H1 (cell line): ENCODE measurements around the gene RYR3. TPM values are rescaled to one million over a fixed set of nuclear protein-coding genes. Genes with fewer than 3 reads are reported as not detected.

Experiments
- CTCF ChIA-PET: fragments of 300-600 bp; sonication (Branson Sonifier 250); formaldehyde crosslinking; loops from one replicate; lab custom pipeline; 2021; ENCODE audit not compliant: partially characterized antibody; lab: Charles Lee
- POLR2A ChIA-PET: fragments of 300-600 bp; sonication (Branson Sonifier 250); formaldehyde crosslinking; loops from one replicate; lab custom pipeline; 2021; ENCODE audit warnings: inconsistent platforms; ENCODE audit not compliant: partially characterized antibody; lab: Charles Lee
- DNase-seq, 2 experiments: peaks; one replicate each; pipeline versions ENCODE4 v3.0.0 to v3.0.0-alpha.2; 2010 to 2022; ENCODE audit warnings: low spot score in 2 of 2, low read depth in 1 of 2, mixed read lengths in 1 of 2
- FAIRE-seq: peaks from 2 replicates; lab custom pipeline; 2011; peaks lifted over from hg19 to GRCh38; lab: Jason Lieb, UNC
- H2AFZ ChIP-seq: 2 replicates; pipeline ENCODE4 v1.8.1; 2012; ENCODE audit warnings: low read length, inconsistent platforms
- H2AK5ac ChIP-seq: 2 replicates; pipeline ENCODE4 v1.6.1; 2013; ENCODE audit warnings: low read depth, low read length
- H2BK120ac ChIP-seq: replicated peaks from 2 replicates; pipeline ENCODE3; 2013; ENCODE audit warnings: low read depth, low read length, inconsistent platforms
- H2BK12ac ChIP-seq: 2 replicates; pipeline ENCODE4 v1.6.1; 2013; ENCODE audit warnings: low read depth, low read length
- H2BK15ac ChIP-seq: 2 replicates; pipeline ENCODE4 v1.6.1; 2013; ENCODE audit warnings: low read length
- H2BK20ac ChIP-seq: 2 replicates; pipeline ENCODE4 v1.6.1; 2013; ENCODE audit warnings: low read length
- H2BK5ac ChIP-seq: 2 replicates; pipeline ENCODE4 v1.6.1; 2013; ENCODE audit warnings: low read depth, low read length
- H3K14ac ChIP-seq: 2 replicates; pipeline ENCODE4 v1.6.1; 2013; ENCODE audit warnings: inconsistent platforms; ENCODE audit not compliant: insufficient read length
- H3K18ac ChIP-seq: 2 replicates; pipeline ENCODE4 v1.6.1; 2013; ENCODE audit warnings: low read length; ENCODE audit errors: extremely low read depth
- H3K23ac ChIP-seq: 2 replicates; pipeline ENCODE4 v1.6.1; 2013; ENCODE audit warnings: inconsistent platforms; ENCODE audit not compliant: insufficient read length
- H3K23me2 ChIP-seq: 2 replicates; pipeline ENCODE4 v1.6.1; 2013; ENCODE audit warnings: low read depth, low read length
- H3K27ac ChIP-seq: 2 replicates; pipeline ENCODE4 v1.6.1; 2011; ENCODE audit warnings: low read depth, low read length, inconsistent platforms
- H3K27me3 ChIP-seq, 4 experiments: replicated peaks in 1 of 4; 1 replicate in 1 of 4; 2 replicates in 3 of 4; pipeline versions ENCODE4 v1.6.1 to v1.8.1; 2011 to 2013; ENCODE audit warnings: low read length in 3 of 4, mild to moderate bottlenecking in 3 of 4, inconsistent platforms in 2 of 4, mixed read lengths in 2 of 4, moderate library complexity in 1 of 4; ENCODE audit not compliant: control insufficient read depth in 3 of 4, insufficient read depth in 3 of 4; ENCODE audit errors: extremely low read depth in 1 of 4
- H3K36me3 ChIP-seq, 4 experiments: 2 replicates each; pipeline versions ENCODE4 v1.6.1 to v1.8.1; 2011 to 2013; ENCODE audit warnings: mild to moderate bottlenecking in 4 of 4, low read length in 3 of 4, moderate library complexity in 2 of 4, control low read depth in 1 of 4, inconsistent platforms in 1 of 4; ENCODE audit not compliant: insufficient read depth in 4 of 4, control insufficient read depth in 2 of 4
- H3K4ac ChIP-seq: replicated peaks from 2 replicates; pipeline ENCODE3; 2013; ENCODE audit warnings: low read length, low read depth, mixed read lengths, inconsistent platforms; ENCODE audit not compliant: insufficient read length
- H3K4me1 ChIP-seq, 4 experiments: replicated peaks in 1 of 4; 1 replicate in 1 of 4; 2 replicates in 3 of 4; pipeline versions ENCODE4 v1.6.1 to v1.8.1; 2011 to 2013; ENCODE audit warnings: low read length in 3 of 4, inconsistent platforms in 2 of 4, mixed read lengths in 1 of 4; ENCODE audit not compliant: insufficient read depth in 4 of 4, control insufficient read depth in 3 of 4
- H3K4me2 ChIP-seq, 2 experiments: 2 replicates each; pipeline versions ENCODE4 v1.6.1 to v1.8.1; 2011 to 2013; ENCODE audit warnings: low read depth in 2 of 2, low read length in 2 of 2, control low read depth in 1 of 2, inconsistent platforms in 1 of 2, mild to moderate bottlenecking in 1 of 2; ENCODE audit not compliant: insufficient read depth in 1 of 2
- H3K4me3 ChIP-seq, 4 experiments: fragments of 200-600, 300-600 bp in 1 of 4; sonication (generic), shearing (Covaris generic), sonication (Bioruptor Twin) in 1 of 4; 2 replicates each; pipeline versions ENCODE4 v1.5.1 to v1.8.1; 2011 to 2016; ENCODE audit warnings: low read length in 4 of 4, low read depth in 3 of 4, control low read depth in 2 of 4, inconsistent platforms in 2 of 4, mild to moderate bottlenecking in 2 of 4, mixed read lengths in 1 of 4, moderate library complexity in 1 of 4; ENCODE audit not compliant: insufficient read depth in 2 of 4; ENCODE audit errors: extremely low read depth in 1 of 4
- H3K56ac ChIP-seq: replicated peaks from 2 replicates; pipeline ENCODE3; 2013; ENCODE audit warnings: low read depth, mild to moderate bottlenecking, mixed read lengths, low read length, inconsistent platforms; ENCODE audit not compliant: insufficient read length
- H3K79me1 ChIP-seq: 2 replicates; pipeline ENCODE4 v1.6.1; 2013; ENCODE audit warnings: low read depth, low read length, control low read depth
- H3K79me2 ChIP-seq, 2 experiments: 2 replicates each; pipeline versions ENCODE4 v1.6.1 to v1.8.1; 2012 to 2013; ENCODE audit warnings: low read length in 2 of 2, mild to moderate bottlenecking in 2 of 2, inconsistent platforms in 1 of 2; ENCODE audit not compliant: insufficient read depth in 2 of 2, control insufficient read depth in 1 of 2
- H3K9ac ChIP-seq, 4 experiments: replicated peaks in 1 of 4; 1 replicate in 1 of 4; 2 replicates in 3 of 4; pipeline versions ENCODE4 v1.6.1 to v1.8.1; 2011 to 2013; ENCODE audit warnings: low read depth in 3 of 4, low read length in 3 of 4, control low read depth in 2 of 4, mild to moderate bottlenecking in 2 of 4, moderate library complexity in 2 of 4, inconsistent platforms in 1 of 4; ENCODE audit errors: extremely low read depth in 1 of 4
- H3K9me3 ChIP-seq, 2 experiments: 2 replicates each; pipeline versions ENCODE4 v1.6.1 to v1.8.1; 2012 to 2013; ENCODE audit warnings: mild to moderate bottlenecking in 2 of 2, moderate library complexity in 2 of 2, control low read depth in 1 of 2, inconsistent platforms in 1 of 2, low read depth in 1 of 2, low read length in 1 of 2, mixed read lengths in 1 of 2; ENCODE audit not compliant: insufficient read depth in 2 of 2
- H4K20me1 ChIP-seq, 2 experiments: replicated peaks in 1 of 2; 2 replicates each; pipeline versions ENCODE3 to v1.8.1; 2011 to 2013; ENCODE audit warnings: inconsistent platforms in 2 of 2, low read length in 2 of 2, mild to moderate bottlenecking in 1 of 2; ENCODE audit not compliant: insufficient read depth in 2 of 2, control insufficient read depth in 1 of 2
- H4K5ac ChIP-seq: 2 replicates; pipeline ENCODE4 v1.6.1; 2013; ENCODE audit warnings: low read length, low read depth, mixed read lengths, inconsistent platforms; ENCODE audit not compliant: insufficient read length
- H4K8ac ChIP-seq: 2 replicates; pipeline ENCODE4 v1.8.0; 2013; ENCODE audit warnings: mild to moderate bottlenecking, moderate library complexity, low read length, inconsistent platforms; ENCODE audit not compliant: insufficient read depth; ENCODE audit errors: extremely low read depth
- H4K91ac ChIP-seq: replicated peaks from 2 replicates; pipeline ENCODE3; 2013; ENCODE audit warnings: low read length, mixed read lengths, inconsistent platforms; ENCODE audit not compliant: insufficient read length
- BACH1 ChIP-seq: IDR thresholded peaks from 2 replicates; pipeline ENCODE4 v1.6.1; 2012; ENCODE audit warnings: low read length, improper control_type of control experiment
- BCL11A ChIP-seq, 2 experiments: IDR thresholded peaks; one replicate each; pipeline ENCODE4 v1.6.1; 2011; ENCODE audit warnings: low read depth in 2 of 2, low read length in 2 of 2, mild to moderate bottlenecking in 2 of 2
- CREB1 ChIP-seq: IDR thresholded peaks from 2 replicates; pipeline ENCODE4 v1.6.1; 2012; ENCODE audit warnings: inconsistent platforms
- HDAC2 ChIP-seq, 2 experiments: fragments of 300-600 bp in 1 of 2; sonication (generic) in 1 of 2; IDR thresholded peaks; 2 replicates each; pipeline ENCODE4 v1.6.1; 2011 to 2012; ENCODE audit warnings: low read depth in 2 of 2, low read length in 2 of 2, mild to moderate bottlenecking in 2 of 2, moderate library complexity in 2 of 2, borderline replicate concordance in 1 of 2, inconsistent platforms in 1 of 2
- KDM1A ChIP-seq: fragments of 200-600, 300-600 bp; sonication (generic); IDR thresholded peaks from 2 replicates; pipeline ENCODE4 v1.7.1; 2016; ENCODE audit warnings: mild to moderate bottlenecking, low read length, borderline replicate concordance
- MAX ChIP-seq: IDR thresholded peaks from 2 replicates; pipeline ENCODE4 v1.6.1; 2012; ENCODE audit warnings: inconsistent platforms
- RBBP5 ChIP-seq: IDR thresholded peaks from 2 replicates; pipeline ENCODE4 v1.7.1; 2012; ENCODE audit warnings: low read depth, mild to moderate bottlenecking, inconsistent platforms, low read length, moderate library complexity, borderline replicate concordance
- SIX5 ChIP-seq: IDR thresholded peaks from 2 replicates; pipeline ENCODE4 v1.6.1; 2011; ENCODE audit warnings: mild to moderate bottlenecking, low read depth, low read length
- TAF7 ChIP-seq: optimal IDR thresholded peaks from 2 replicates; pipeline ENCODE3; 2011; ENCODE audit warnings: low read depth, mild to moderate bottlenecking, inconsistent platforms, low read length, moderate library complexity, borderline replicate concordance
- ZNF274 ChIP-seq: IDR thresholded peaks from 2 replicates; pipeline ENCODE4 v1.7.0; 2012; ENCODE audit warnings: low read length, borderline replicate concordance; ENCODE audit errors: extremely low read depth
- WGBS, 2 experiments: shearing (Covaris generic) in 1 of 2; methylation state at CpG; one replicate each; pipeline versions ENCODE4 v1.1.6 to v1.1.7; 2013 to 2015; ENCODE audit warnings: low lambda C conversion rate in 2 of 2, mixed read lengths in 2 of 2, inconsistent platforms in 1 of 2, low coverage in 1 of 2, missing lambda C conversion rate in 1 of 2; ENCODE audit not compliant: insufficient replicate concordance in 2 of 2, insufficient coverage in 1 of 2, insufficient read length in 1 of 2; ENCODE audit errors: extremely low coverage in 1 of 2, missing lambda C conversion rate in 1 of 2; 5-methylcytosine and 5-hydroxymethylcytosine counted together
- polyA plus RNA-seq, 7 experiments: library from polyadenylated mRNA; depleted of rRNA in 3 of 7; stranded (reverse) in 5 of 7; unstranded in 2 of 7; fragments of >200 nt in 5 of 7; fragments of 200-250 nt in 2 of 7; gene quantifications; 1 replicate in 5 of 7; 2 replicates in 1 of 7; 4 replicates in 1 of 7; pipeline versions ENCODE4 v1.2.1 to v1.2.3, GENCODE V29; 2011 to 2013; ENCODE audit warnings: missing spikeins in 2 of 7, mixed read lengths in 2 of 7
- total RNA-seq: library from RNA; stranded (reverse); fragmentation: NEBNext Ultra II Directional; extraction: Animal tissue kit (Norgen Biotek cat#: 25700); gene quantifications from 2 replicates; pipeline ENCODE4 v1.2.1, GENCODE V29; 2021

Gene RYR3
- total and polyA plus RNA-seq, 2 of the 8 experiments (the other 6 are each of a cell fraction or from before 2014, with no cell fraction given): 0.33 to 3.4 TPM

- CTCF ChIA-PET: interaction anchor here (0.6 to 1.8 kb wide), 5 partner anchors 12 to 307 kb away, joined by 3 to 5 read pairs (median 3); no protein-coding TSS in a partner anchor
- Histone ChIP-seq H3K79me2 (no peaks in the 10 kb centered on the region), H3K79me1 (no peaks in the 10 kb centered on the region), H2AFZ (0 out of 2 replicates have a peak overlapping the region, but pooled peaks have one; percentile 30), H3K23me2 (no peaks in the 10 kb centered on the region), H3K36me3 (no peaks in the 10 kb centered on the region), H3K9me3 (peaks cover 0 to 4% of the 10 kb centered on the region in 2 experiments; a peak in 1 of 4 replicates), H2BK12ac (peak overlapping the region; percentile 84; the same call in 1 of the 2 replicates), H4K20me1 (no peaks in the 10 kb centered on the region), H3K27ac (no peak overlapping the region), H3K23ac (no peak overlapping the region), H3K18ac (peak overlapping the region; percentile 53; the same call in 1 of the 2 replicates), H2BK15ac (no peak overlapping the region)
- WGBS, 2 experiments: 81% methylated on average over 7 of the region's 7 CpGs; no CpG with 5 or more reads in 1 of the 2 experiments
- FAIRE-seq: peak; percentile 13
- no peak for DNase-seq
- TF ChIP-seq ZNF274 (no peak), KDM1A (no peak), SIX5 (no peak), CREB1 (no peak), MAX (no peak), BACH1 (no peak), TAF7 (no peak), BCL11A (IDR thresholded peaks at IDR 0.05; ENCODE audit: low read depth in 2 of 2, low read length in 2 of 2) (no peak), RBBP5 (no peak), HDAC2 (IDR thresholded peaks at IDR 0.05; ENCODE audit: borderline replicate concordance in 1 of 2, low read depth in 2 of 2, low read length in 2 of 2) (no peak)
- TF ChIP-seq, all 59 proteins: peak for 0
- Histone ChIP-seq H2AK5ac (no peak overlapping the region), H3K56ac (no peak overlapping the region), H2BK120ac (no peak overlapping the region), H3K14ac (no peak overlapping the region), H3K4me1 (peaks cover 0 to 13% (median 8%) of the 10 kb centered on the region in 4 experiments; a peak in 5 of 7 replicates), H4K91ac (no peak overlapping the region), H3K4ac (peak overlapping the region; percentile 13), H3K4me2 (no peak overlapping the region), H2BK20ac (peak overlapping the region; percentile 49; the same call in 1 of the 2 replicates), H4K5ac (no peak overlapping the region), H3K4me3 (no peak overlapping the region), H3K27me3 (no peaks in the 10 kb centered on the region), H2BK5ac (peak overlapping the region; percentile 53; the same call in 1 of the 2 replicates), H3K9ac (no peak overlapping the region), H4K8ac (no peak overlapping the region)
- POLR2A ChIA-PET: no interaction called here
Observed at GRCh38 chr15:33600212-33600611, 289.4 kb downstream of the RYR3 start.
